A549 (cell line): ENCODE results near the gene RNF123. TPM values are rescaled to one million over a fixed set of nuclear protein-coding genes. Genes with fewer than 3 reads are reported as not detected.

Experiments used
- ATAC-seq, 2 experiments: fragments of 200-7000 bp in 1 of 2; fragments of >200 bp in 1 of 2; cut with Nextera tagmentation in 1 of 2; cut with Tn5 transposase in 1 of 2; 3 replicates each; pipeline versions ENCODE4 v1.8.0 to v1.9.1; 2018 to 2020; ENCODE audit warnings: mild to moderate bottlenecking in 1 of 2, moderate library complexity in 1 of 2
- CTCF ChIA-PET: fragments of 300-600 bp; sonication (Branson Sonifier 250); formaldehyde crosslinking; extraction: SDS; loops from one replicate; lab custom pipeline; 2021; ENCODE audit warnings: antibody characterized with exemption, inconsistent platforms; lab: Yijun Ruan, JAX
- POLR2A ChIA-PET: fragments of 350-600 bp; formaldehyde crosslinking; extraction: SDS; loops from one replicate; lab custom pipeline; 2021; ENCODE audit warnings: antibody characterized with exemption, inconsistent platforms; lab: Yijun Ruan, JAX
- DNase-seq, 2 experiments: peaks; one replicate each; pipeline versions ENCODE4 v3.0.0 to v3.0.0-alpha.2; 2011 to 2016; ENCODE audit warnings: low read depth in 1 of 2, low spot score in 1 of 2
- FAIRE-seq: peaks from 2 replicates; lab custom pipeline; 2011; peaks lifted over from hg19 to GRCh38; lab: Jason Lieb, UNC
- H3K27ac ChIP-seq, 2 experiments: fragments of >200 bp; sonication (Bioruptor Twin); formaldehyde crosslinking; 3 replicates each; pipeline ENCODE4 v1.5.1; 2016 to 2017
- H3K4me1 ChIP-seq: fragments of >200 bp; sonication (Bioruptor Twin); formaldehyde crosslinking; 3 replicates; pipeline ENCODE4 v1.6.1; 2016
- H3K4me2 ChIP-seq: fragments of >200 bp; sonication (Bioruptor Twin); formaldehyde crosslinking; 3 replicates; pipeline ENCODE4 v1.6.1; 2016
- H3K4me3 ChIP-seq: fragments of >200 bp; sonication (Bioruptor Twin); formaldehyde crosslinking; 3 replicates; pipeline ENCODE4 v1.5.1; 2016
- H3K9me3 ChIP-seq: fragments of >200 bp; sonication (Bioruptor Twin); formaldehyde crosslinking; 3 replicates; pipeline ENCODE4 v1.6.1; 2016
- BHLHE40 ChIP-seq: IDR thresholded peaks from 2 replicates; pipeline ENCODE4 v1.6.1; 2012; ENCODE audit warnings: low read depth, low read length, inconsistent platforms
- CHD2 ChIP-seq: fragments of 150-350 bp; IDR thresholded peaks from 2 replicates; pipeline ENCODE4 v1.6.1; 2014; ENCODE audit warnings: low read length; ENCODE audit not compliant: partially characterized antibody
- EHMT2 ChIP-seq: fragments of 200-600 bp; sonication (generic); IDR thresholded peaks from 2 replicates; pipeline ENCODE4 v1.6.1; 2016; ENCODE audit warnings: antibody characterized with exemption, low read depth, mild to moderate bottlenecking, moderate library complexity
- ELK1 ChIP-seq: fragments of 150-350 bp; IDR thresholded peaks from 2 replicates; pipeline ENCODE4 v1.6.1; 2014; ENCODE audit warnings: low read depth, mild to moderate bottlenecking, low read length
- EP300 ChIP-seq, 2 experiments: fragments of >200 bp; sonication (Bioruptor Twin); formaldehyde crosslinking; IDR thresholded peaks; 2 replicates in 1 of 2; 3 replicates in 1 of 2; pipeline ENCODE4 v1.6.1; 2016 to 2017
- ESRRA ChIP-seq: fragments of 150-350 bp; IDR thresholded peaks from 2 replicates; pipeline ENCODE4 v1.6.1; 2014; ENCODE audit warnings: mild to moderate bottlenecking, low read length, borderline replicate concordance
- GATA3 ChIP-seq: IDR thresholded peaks from 2 replicates; pipeline ENCODE4 v1.6.1; 2012; ENCODE audit warnings: borderline replicate concordance
- HOXA7 ChIP-seq: fragments of 250-450 bp; sonication (Bioruptor Pico); IDR thresholded peaks from 2 replicates; pipeline ENCODE4 v1.5.0; 2020; ENCODE audit warnings: mild to moderate bottlenecking, moderate library complexity
- HOXB13 ChIP-seq: fragments of 250-450 bp; sonication (Bioruptor Pico); IDR thresholded peaks from 2 replicates; pipeline ENCODE4 v1.5.0; 2020; ENCODE audit warnings: low read depth, mild to moderate bottlenecking, moderate library complexity
- HOXB5 ChIP-seq: fragments of 250-450 bp; sonication (Bioruptor Pico); IDR thresholded peaks from 2 replicates; pipeline ENCODE4 v1.5.0; 2020; ENCODE audit warnings: mild to moderate bottlenecking, moderate library complexity
- KDM5A ChIP-seq: fragments of 200-600 bp; sonication (generic); IDR thresholded peaks from 2 replicates; pipeline ENCODE4 v1.6.1; 2016; ENCODE audit warnings: antibody characterized with exemption, mild to moderate bottlenecking
- MAZ ChIP-seq: fragments of 150-350 bp; IDR thresholded peaks from 2 replicates; pipeline ENCODE4 v1.6.1; 2014; ENCODE audit warnings: antibody characterized with exemption, low read depth, low read length, borderline replicate concordance
- NFE2L2 ChIP-seq: fragments of 150-350 bp; conservative IDR thresholded peaks from 2 replicates; pipeline ENCODE4 v1.6.1; 2014; ENCODE audit warnings: low read length
- PBX3 ChIP-seq: IDR thresholded peaks from 2 replicates; pipeline ENCODE4 v1.6.1; 2012
- POLR2AphosphoS2 ChIP-seq: conservative IDR thresholded peaks from 2 replicates; pipeline ENCODE4 v1.6.1; 2012; ENCODE audit warnings: low read length, improper control_type of control experiment, inconsistent platforms
- RFX5 ChIP-seq: fragments of 450-650 bp; IDR thresholded peaks from 2 replicates; pipeline ENCODE4 v1.7.1; 2014; ENCODE audit warnings: antibody characterized with exemption, mild to moderate bottlenecking, moderate library complexity
- SMC3 ChIP-seq: fragments of >200 bp; sonication (Bioruptor Twin); formaldehyde crosslinking; IDR thresholded peaks from 3 replicates; pipeline ENCODE4 v1.6.1; 2018; ENCODE audit warnings: inconsistent platforms
- SREBF2 ChIP-seq: fragments of 450-650 bp; IDR thresholded peaks from 2 replicates; pipeline ENCODE4 v1.6.1; 2014; ENCODE audit warnings: mild to moderate bottlenecking, moderate library complexity
- ZC3H11A ChIP-seq: fragments of 450-650 bp; IDR thresholded peaks from 2 replicates; pipeline ENCODE4 v1.6.1; 2014; ENCODE audit warnings: antibody characterized with exemption, mild to moderate bottlenecking
- WGBS: methylation state at CpG from one replicate; pipeline ENCODE4 v1.1.6; 2017; ENCODE audit errors: missing lambda C conversion rate; 5-methylcytosine and 5-hydroxymethylcytosine counted together
- polyA plus RNA-seq, 4 experiments: library from polyadenylated mRNA; depleted of rRNA in 3 of 4; stranded (reverse); fragments of >200 nt; fragmentation: RNase III in 1 of 4; extraction: RNeasy Plus Mini Kit Qiagen cat#74134 plus additional on column Dnase treatment in 1 of 4; gene quantifications; 2 replicates in 3 of 4; 3 replicates in 1 of 4; pipeline ENCODE4 v1.2.3, GENCODE V29; 2011 to 2017
- TF ChIP-seq, protein P1 (sequence below): fragments of 250-450 bp; sonication (Bioruptor Pico); IDR thresholded peaks from 2 replicates; pipeline ENCODE4 v1.5.0; 2021; ENCODE audit warnings: mild to moderate bottlenecking, moderate library complexity, borderline replicate concordance
- TF ChIP-seq, protein P2 (sequence below): fragments of 200-600 bp; sonication (generic); IDR thresholded peaks from 2 replicates; pipeline ENCODE4 v1.6.1; 2016; ENCODE audit warnings: antibody characterized with exemption, mild to moderate bottlenecking, moderate library complexity

The RNF123 gene
- polyA plus RNA-seq, 2 of the 4 experiments (the other 2 are of a cell fraction), result 14.4 to 16.0 TPM

GRCh38 chr3:49706456-49707112 lies 17.2 kb downstream of the RNF123 start:
- FAIRE-seq (no peak), DNase-seq (no peak), ATAC-seq (no peak)
- 87% methylated on average over 6 of the region's 9 CpGs for WGBS
- TF ChIP-seq BHLHE40, result no peak
- TF ChIP-seq ESRRA, result no peak
- no peak for TF ChIP-seq HOXB13 (CRISPR knock-in tag)
- no peak for TF ChIP-seq ELK1
- TF ChIP-seq POLR2AphosphoS2, result no peak
- no peak for TF ChIP-seq MAZ
- no peak for TF ChIP-seq EP300 (IDR thresholded peaks at IDR 0.05)
- Histone ChIP-seq H3K27ac (no peak overlapping the region), H3K9me3 (no peaks in the 10 kb centered on the region), H3K4me2 (no peak overlapping the region), H3K4me1 (no peaks in the 10 kb centered on the region), H3K4me3 (no peak overlapping the region)
- CTCF ChIA-PET, result interaction anchor here (1.1 kb wide), 1 partner anchor 12 kb away, joined by 4 read pairs; no protein-coding TSS in a partner anchor
- POLR2A ChIA-PET, result no interaction called here

GRCh38 chr3:49707113-49707480 lies 17.7 kb downstream of the RNF123 start:
- no peak for ATAC-seq
- no peak for TF ChIP-seq KDM5A
- TF ChIP-seq SREBF2, result no peak
- TF ChIP-seq ZC3H11A, result no peak
- no peak for TF ChIP-seq PBX3
- no peak for TF ChIP-seq EHMT2
- no peak for TF ChIP-seq GATA3
- no peak for TF ChIP-seq HOXB5 (CRISPR knock-in tag)
- TF ChIP-seq HOXA7 (CRISPR knock-in tag), result no peak
- TF ChIP-seq MAZ, result no peak
- TF ChIP-seq, protein P1, sequence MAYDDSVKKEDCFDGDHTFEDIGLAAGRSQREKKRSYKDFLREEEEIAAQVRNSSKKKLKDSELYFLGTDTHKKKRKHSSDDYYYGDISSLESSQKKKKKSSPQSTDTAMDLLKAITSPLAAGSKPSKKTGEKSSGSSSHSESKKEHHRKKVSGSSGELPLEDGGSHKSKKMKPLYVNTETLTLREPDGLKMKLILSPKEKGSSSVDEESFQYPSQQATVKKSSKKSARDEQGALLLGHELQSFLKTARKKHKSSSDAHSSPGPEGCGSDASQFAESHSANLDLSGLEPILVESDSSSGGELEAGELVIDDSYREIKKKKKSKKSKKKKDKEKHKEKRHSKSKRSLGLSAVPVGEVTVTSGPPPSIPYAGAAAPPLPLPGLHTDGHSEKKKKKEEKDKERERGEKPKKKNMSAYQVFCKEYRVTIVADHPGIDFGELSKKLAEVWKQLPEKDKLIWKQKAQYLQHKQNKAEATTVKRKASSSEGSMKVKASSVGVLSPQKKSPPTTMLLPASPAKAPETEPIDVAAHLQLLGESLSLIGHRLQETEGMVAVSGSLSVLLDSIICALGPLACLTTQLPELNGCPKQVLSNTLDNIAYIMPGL (CRISPR knock-in tag), result no peak
- TF ChIP-seq BHLHE40, result no peak
- TF ChIP-seq SMC3, result no peak
- TF ChIP-seq, protein P2, sequence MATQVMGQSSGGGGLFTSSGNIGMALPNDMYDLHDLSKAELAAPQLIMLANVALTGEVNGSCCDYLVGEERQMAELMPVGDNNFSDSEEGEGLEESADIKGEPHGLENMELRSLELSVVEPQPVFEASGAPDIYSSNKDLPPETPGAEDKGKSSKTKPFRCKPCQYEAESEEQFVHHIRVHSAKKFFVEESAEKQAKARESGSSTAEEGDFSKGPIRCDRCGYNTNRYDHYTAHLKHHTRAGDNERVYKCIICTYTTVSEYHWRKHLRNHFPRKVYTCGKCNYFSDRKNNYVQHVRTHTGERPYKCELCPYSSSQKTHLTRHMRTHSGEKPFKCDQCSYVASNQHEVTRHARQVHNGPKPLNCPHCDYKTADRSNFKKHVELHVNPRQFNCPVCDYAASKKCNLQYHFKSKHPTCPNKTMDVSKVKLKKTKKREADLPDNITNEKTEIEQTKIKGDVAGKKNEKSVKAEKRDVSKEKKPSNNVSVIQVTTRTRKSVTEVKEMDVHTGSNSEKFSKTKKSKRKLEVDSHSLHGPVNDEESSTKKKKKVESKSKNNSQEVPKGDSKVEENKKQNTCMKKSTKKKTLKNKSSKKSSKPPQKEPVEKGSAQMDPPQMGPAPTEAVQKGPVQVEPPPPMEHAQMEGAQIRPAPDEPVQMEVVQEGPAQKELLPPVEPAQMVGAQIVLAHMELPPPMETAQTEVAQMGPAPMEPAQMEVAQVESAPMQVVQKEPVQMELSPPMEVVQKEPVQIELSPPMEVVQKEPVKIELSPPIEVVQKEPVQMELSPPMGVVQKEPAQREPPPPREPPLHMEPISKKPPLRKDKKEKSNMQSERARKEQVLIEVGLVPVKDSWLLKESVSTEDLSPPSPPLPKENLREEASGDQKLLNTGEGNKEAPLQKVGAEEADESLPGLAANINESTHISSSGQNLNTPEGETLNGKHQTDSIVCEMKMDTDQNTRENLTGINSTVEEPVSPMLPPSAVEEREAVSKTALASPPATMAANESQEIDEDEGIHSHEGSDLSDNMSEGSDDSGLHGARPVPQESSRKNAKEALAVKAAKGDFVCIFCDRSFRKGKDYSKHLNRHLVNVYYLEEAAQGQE, result no peak
- no peak for TF ChIP-seq CHD2
- no peak for TF ChIP-seq RFX5
- TF ChIP-seq NFE2L2, result no peak
- ChIA-PET CTCF (interaction anchor here (1.4 kb wide), 1 partner anchor 12 kb away, joined by 4 read pairs; no protein-coding TSS in a partner anchor), POLR2A (no interaction called here)
- FAIRE-seq, result no peak
- Histone ChIP-seq H3K27ac (no peak overlapping the region), H3K4me1 (no peaks in the 10 kb centered on the region), H3K4me2 (no peak overlapping the region), H3K9me3 (no peaks in the 10 kb centered on the region), H3K4me3 (no peak overlapping the region)
- 63% methylated on average over 4 of the region's 4 CpGs for WGBS
- DNase-seq, result no peak
